ENCODE measurements around the gene SF3B5.
"Not testable (repeated sequence)": the region's sequence is repeated elsewhere in the genome, so short reads cannot be mapped to it uniquely, and the experiment has no call there.

The SF3B5 gene

GRCh38 chr6:144095134-144096002 lies at the start of gene SF3B5:
TSS of gene SF3B5 (minus strand) at chr6:144095573. CDS start at chr6:144095497, 76 bp downstream.
- DNase-seq = peak; percentile 100

GRCh38 chr6:144144996-144145395 lies 49.6 kb upstream of the SF3B5 start:
- DNase-seq = no peak

GRCh38 chr6:144143878-144144277 lies 48.5 kb upstream of the SF3B5 start:
- DNase-seq = no peak

GRCh38 chr6:144143106-144143505 lies 47.7 kb upstream of the SF3B5 start:
- no peak for DNase-seq

- no peak for DNase-seq
These were observed 46.1 kb upstream of the SF3B5 start for GRCh38 chr6:144141470-144141869.

GRCh38 chr6:144140867-144141266 lies 45.5 kb upstream of the SF3B5 start:
- peak; percentile 82 for DNase-seq

- no peak for DNase-seq
These were observed 44.4 kb upstream of the SF3B5 start for GRCh38 chr6:144139817-144140216.

GRCh38 chr6:144138542-144138941 lies 43.2 kb upstream of the SF3B5 start:
- no peak for DNase-seq

GRCh38 chr6:144134737-144135136 lies 39.4 kb upstream of the SF3B5 start:
- no peak for DNase-seq

- no peak for DNase-seq
These were observed 38.8 kb upstream of the SF3B5 start for GRCh38 chr6:144134176-144134575.

GRCh38 chr6:144133225-144133821 lies 38.0 kb upstream of the SF3B5 start:
- DNase-seq = no peak

GRCh38 chr6:144132167-144132690 lies 36.9 kb upstream of the SF3B5 start:
- DNase-seq = not testable (repeated sequence)

GRCh38 chr6:144131248-144131709 lies 35.9 kb upstream of the SF3B5 start:
- DNase-seq = peak; percentile 82

- DNase-seq = no peak
These were observed 34.1 kb upstream of the SF3B5 start for GRCh38 chr6:144129469-144129868.

- DNase-seq = no peak
These were observed 31.7 kb upstream of the SF3B5 start for GRCh38 chr6:144127097-144127496.

GRCh38 chr6:144123836-144124235 lies 28.5 kb upstream of the SF3B5 start:
- peak; percentile 54 for DNase-seq

GRCh38 chr6:144123421-144123820 lies 28.0 kb upstream of the SF3B5 start:
- DNase-seq = peak; percentile 48

- no peak for DNase-seq
These were observed 27.5 kb upstream of the SF3B5 start for GRCh38 chr6:144122861-144123260.

- no peak for DNase-seq
These were observed 24.0 kb upstream of the SF3B5 start for GRCh38 chr6:144119376-144119775.

- DNase-seq = no peak
These were observed 19.8 kb upstream of the SF3B5 start for GRCh38 chr6:144115219-144115618.

- no peak for DNase-seq
These were observed 18.0 kb upstream of the SF3B5 start for GRCh38 chr6:144113366-144113765.

GRCh38 chr6:144110210-144110609 lies 14.8 kb upstream of the SF3B5 start:
- DNase-seq = no peak

GRCh38 chr6:144106206-144106605 lies 10.8 kb upstream of the SF3B5 start:
- no peak for DNase-seq

- peak; percentile 83 for DNase-seq
These were observed 9.6 kb upstream of the SF3B5 start for GRCh38 chr6:144104898-144105487.
